ENCODE results near the gene FAM98C.

Gene FAM98C

DNA sequence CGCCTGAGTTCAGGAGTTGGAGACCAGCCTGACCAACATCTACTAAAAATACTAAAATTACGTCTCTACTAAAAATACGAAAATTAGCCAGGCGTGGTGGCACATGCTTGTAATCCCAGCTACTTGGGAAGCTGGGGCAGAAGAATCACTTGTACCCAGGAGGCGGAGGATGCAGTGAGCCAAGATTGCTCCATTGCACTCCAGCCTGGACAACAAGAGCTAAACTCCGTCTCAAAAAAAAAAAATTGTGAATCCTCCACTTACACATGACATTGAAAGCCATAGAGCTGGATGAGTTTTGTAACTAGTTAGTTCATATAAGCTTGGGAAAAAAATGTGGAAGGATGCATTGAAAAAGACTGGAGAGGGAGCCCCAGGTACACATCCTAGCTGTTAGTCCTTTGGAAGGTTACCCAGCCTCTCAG is 29.0 kb upstream of the FAM98C start:
- Mint-ChIP-seq H3K27me3 (peaks cover 2% of the 10 kb centered on the region), H3K9me3 (ENCODE audit: low read depth) (no peaks in the 10 kb centered on the region), H3K4me1 (ENCODE audit: low read depth) (peaks cover 22% of the 10 kb centered on the region), H3K36me3 (peaks cover 9% of the 10 kb centered on the region), H3K27ac (peak overlapping the region; percentile 98), H3K4me3 (peak overlapping the region; percentile 99)

- Mint-ChIP-seq H3K27ac (peak within 1 kb of the TSS; percentile 98), H3K36me3 (peaks cover 11% of the 10 kb centered on the region), H3K4me3 (peak within 1 kb of the TSS; percentile 99), H3K9me3 (ENCODE audit: low read depth) (no peaks in the 10 kb centered on the region), H3K4me1 (ENCODE audit: low read depth) (peaks cover 24% of the 10 kb centered on the region), H3K27me3 (peaks cover 1% of the 10 kb centered on the region)
Observed at GRCh38 chr19:38374332-38375097, 28.4 kb upstream of the FAM98C start, which contains the start of gene PSMD8. Gene PSMD8 (plus strand): TSS chr19:38374571. CDS start chr19:38374602, 31 bp downstream.

GRCh38 chr19:38375098-38375493 is 27.8 kb upstream of the FAM98C start:
- peak overlapping the region; percentile 98 for H3K27ac Mint-ChIP-seq
- peaks cover 13% of the 10 kb centered on the region for H3K36me3 Mint-ChIP-seq
- H3K9me3 Mint-ChIP-seq (ENCODE audit: low read depth) = no peaks in the 10 kb centered on the region
- H3K4me3 Mint-ChIP-seq = peak overlapping the region; percentile 99
- H3K27me3 Mint-ChIP-seq = no peaks in the 10 kb centered on the region
- H3K4me1 Mint-ChIP-seq (ENCODE audit: low read depth) = peaks cover 25% of the 10 kb centered on the region

DNA sequence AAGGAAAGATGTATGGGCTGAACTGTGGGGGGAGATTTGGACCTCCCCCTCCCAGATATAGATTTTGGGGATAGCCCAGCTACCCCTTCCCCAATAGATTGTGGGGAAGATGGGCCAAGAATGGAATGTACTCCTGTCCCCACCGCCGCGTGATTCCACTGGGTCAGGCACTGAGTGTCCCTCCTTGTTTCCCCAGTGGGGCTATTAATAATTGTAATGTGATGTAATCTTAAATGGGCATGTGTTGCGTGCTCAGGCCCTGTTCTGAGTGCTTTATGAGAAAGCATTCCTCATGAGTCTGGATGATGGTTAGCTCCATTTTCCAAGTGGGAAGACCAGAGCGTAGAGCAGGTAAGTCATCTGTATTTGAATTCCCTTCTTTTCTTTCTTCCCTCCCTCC is 27.1 kb upstream of the FAM98C start:
- Mint-ChIP-seq H3K36me3 (peaks cover 16% of the 10 kb centered on the region), H3K4me3 (peak overlapping the region; percentile 99), H3K4me1 (ENCODE audit: low read depth) (peaks cover 25% of the 10 kb centered on the region), H3K9me3 (ENCODE audit: low read depth) (no peaks in the 10 kb centered on the region), H3K27ac (no peak overlapping the region), H3K27me3 (no peaks in the 10 kb centered on the region)

GRCh38 chr19:38376576-38376975 is 26.3 kb upstream of the FAM98C start:
- H3K36me3 Mint-ChIP-seq = peaks cover 18% of the 10 kb centered on the region

DNA sequence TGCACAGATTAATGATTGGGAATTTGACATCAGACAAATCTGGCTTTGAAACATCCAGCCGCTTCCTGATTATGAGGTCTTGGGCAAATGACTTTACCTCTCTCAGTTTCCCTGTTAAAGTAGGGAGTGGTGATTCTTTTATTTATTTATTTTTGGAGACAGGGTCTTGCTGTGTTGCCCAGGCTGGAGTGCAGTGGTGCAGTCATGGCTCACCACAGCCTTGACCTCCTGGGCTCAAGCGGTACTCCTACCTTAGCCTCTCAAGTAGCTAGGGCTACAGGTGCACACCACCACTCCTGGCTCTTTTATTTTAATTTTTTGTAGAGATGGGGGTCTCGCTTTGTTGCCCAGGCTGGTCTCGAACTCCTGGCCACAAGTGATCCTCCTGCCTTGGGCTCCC is 25.8 kb upstream of the FAM98C start:
- Mint-ChIP-seq H3K27me3 (no peaks in the 10 kb centered on the region), H3K4me3 (peak overlapping the region; percentile 99), H3K27ac (peak overlapping the region; percentile 61), H3K36me3 (peaks cover 21% of the 10 kb centered on the region), H3K4me1 (ENCODE audit: low read depth) (peaks cover 25% of the 10 kb centered on the region), H3K9me3 (ENCODE audit: low read depth) (no peaks in the 10 kb centered on the region)

More at GRCh38 chr19:38376576-38376975, 26.3 kb upstream of the FAM98C start:
- Mint-ChIP-seq H3K4me1 (ENCODE audit: low read depth) (peaks cover 25% of the 10 kb centered on the region), H3K4me3 (peak overlapping the region; percentile 99), H3K9me3 (ENCODE audit: low read depth) (no peaks in the 10 kb centered on the region), H3K27ac (peak overlapping the region; percentile 61), H3K27me3 (no peaks in the 10 kb centered on the region)

DNA sequence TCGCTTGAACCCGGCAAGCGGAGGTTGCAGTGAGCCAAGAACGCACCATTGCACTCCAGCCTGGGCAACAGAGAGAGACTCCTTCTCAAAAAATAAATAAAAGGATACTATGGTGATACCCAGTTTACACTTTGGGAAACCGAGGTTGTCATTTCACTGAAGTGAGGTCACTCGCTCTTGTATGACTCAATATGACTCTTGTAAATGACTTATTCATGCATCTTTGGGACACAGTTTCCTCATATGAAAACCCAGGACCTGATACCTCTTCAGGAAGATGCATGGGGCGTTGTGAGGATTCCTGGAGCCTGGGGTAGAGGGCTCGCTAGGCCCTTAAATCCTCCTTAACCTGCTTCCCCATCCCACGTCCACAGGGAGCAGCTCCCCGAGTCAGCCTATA is 24.0 kb upstream of the FAM98C start:
- Mint-ChIP-seq H3K4me3 (no peak overlapping the region), H3K27me3 (no peaks in the 10 kb centered on the region), H3K36me3 (peaks cover 28% of the 10 kb centered on the region), H3K4me1 (ENCODE audit: low read depth) (peaks cover 25% of the 10 kb centered on the region), H3K27ac (no peak overlapping the region), H3K9me3 (ENCODE audit: low read depth) (no peaks in the 10 kb centered on the region)

- H3K4me3 Mint-ChIP-seq = no peak overlapping the region
- peaks cover 27% of the 10 kb centered on the region for H3K36me3 Mint-ChIP-seq
- H3K9me3 Mint-ChIP-seq (ENCODE audit: low read depth) = no peaks in the 10 kb centered on the region
- H3K27ac Mint-ChIP-seq = no peak overlapping the region
- peaks cover 12% of the 10 kb centered on the region for H3K4me1 Mint-ChIP-seq (ENCODE audit: low read depth)
- H3K27me3 Mint-ChIP-seq = no peaks in the 10 kb centered on the region
Observed at GRCh38 chr19:38381138-38381537, 21.8 kb upstream of the FAM98C start.

DNA sequence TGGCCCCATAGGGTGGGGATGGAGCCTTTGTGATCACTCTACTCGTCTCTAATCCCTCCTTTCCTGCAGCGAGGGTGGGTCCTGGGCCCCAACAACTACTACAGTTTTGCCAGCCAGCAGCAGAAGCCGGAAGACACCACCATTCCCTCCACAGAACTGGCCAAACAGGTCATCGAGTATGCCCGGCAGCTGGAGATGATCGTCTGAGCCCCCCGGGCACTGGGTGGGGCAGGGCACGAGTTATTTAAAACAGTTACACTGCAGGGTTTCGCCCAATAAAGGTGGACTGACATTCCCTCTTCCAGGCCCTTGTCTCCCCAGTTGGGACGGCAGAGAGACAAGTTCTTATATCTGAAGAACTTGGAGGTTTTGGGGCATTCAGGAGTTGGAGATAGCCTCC is 19.7 kb upstream of the FAM98C start:
- H3K36me3 Mint-ChIP-seq = peaks cover 25% of the 10 kb centered on the region
- no peaks in the 10 kb centered on the region for H3K9me3 Mint-ChIP-seq (ENCODE audit: low read depth)
- H3K27ac Mint-ChIP-seq = no peak overlapping the region
- peaks cover 3% of the 10 kb centered on the region for H3K27me3 Mint-ChIP-seq
- H3K4me3 Mint-ChIP-seq = no peak overlapping the region
- H3K4me1 Mint-ChIP-seq (ENCODE audit: low read depth) = peaks cover 14% of the 10 kb centered on the region

- peaks cover 15% of the 10 kb centered on the region for H3K4me1 Mint-ChIP-seq (ENCODE audit: low read depth)
- H3K27ac Mint-ChIP-seq = no peak overlapping the region
- no peak overlapping the region for H3K4me3 Mint-ChIP-seq
- peaks cover 3% of the 10 kb centered on the region for H3K27me3 Mint-ChIP-seq
- no peaks in the 10 kb centered on the region for H3K9me3 Mint-ChIP-seq (ENCODE audit: low read depth)
- peaks cover 25% of the 10 kb centered on the region for H3K36me3 Mint-ChIP-seq
Observed at GRCh38 chr19:38383743-38384142, 19.1 kb upstream of the FAM98C start.

DNA sequence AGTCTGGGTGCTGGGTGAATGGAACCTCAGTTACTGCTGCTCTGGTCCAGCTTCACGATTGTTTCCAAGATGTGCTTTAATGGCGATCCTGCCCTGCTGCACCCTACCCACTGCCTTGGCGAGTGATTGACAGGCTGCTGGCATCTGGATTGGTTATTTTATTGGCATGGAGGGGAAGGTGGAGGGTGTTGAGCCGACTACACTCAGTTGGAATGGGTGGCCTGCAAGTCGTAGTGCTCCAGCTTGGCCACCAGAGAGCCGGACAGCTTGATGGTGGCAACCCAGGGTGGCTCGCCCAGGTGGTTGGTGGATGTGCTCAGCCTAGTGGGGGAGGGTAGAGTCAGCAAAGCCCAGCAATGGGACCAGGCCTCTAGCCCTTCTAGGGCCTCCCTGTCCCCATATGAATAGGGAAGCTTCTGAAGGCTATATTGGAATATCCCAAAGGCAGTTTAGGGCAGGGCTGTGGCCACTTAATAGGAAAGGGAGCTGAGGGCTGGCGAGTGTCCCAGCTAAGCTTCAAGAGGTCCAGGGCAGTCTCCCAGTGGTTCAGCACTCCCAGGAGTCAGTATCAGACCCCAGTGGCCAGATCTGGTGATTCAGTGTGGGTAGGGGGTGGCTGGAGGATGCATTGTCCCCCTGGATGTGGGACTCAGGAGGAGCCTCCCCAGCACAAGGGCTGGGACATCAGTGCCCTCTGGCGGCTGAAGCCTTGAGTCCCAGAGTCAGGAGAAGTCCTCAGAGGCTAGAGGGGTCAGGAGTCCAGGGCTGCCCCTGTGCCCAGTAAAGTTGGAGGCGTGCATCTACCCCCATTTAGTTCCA is 18.5 kb upstream of the FAM98C start:
- Mint-ChIP-seq H3K27ac (no peak overlapping the region), H3K36me3 (peaks cover 24% of the 10 kb centered on the region), H3K27me3 (peaks cover 3% of the 10 kb centered on the region), H3K9me3 (ENCODE audit: low read depth) (no peaks in the 10 kb centered on the region), H3K4me3 (no peak overlapping the region), H3K4me1 (ENCODE audit: low read depth) (peaks cover 17% of the 10 kb centered on the region)

DNA sequence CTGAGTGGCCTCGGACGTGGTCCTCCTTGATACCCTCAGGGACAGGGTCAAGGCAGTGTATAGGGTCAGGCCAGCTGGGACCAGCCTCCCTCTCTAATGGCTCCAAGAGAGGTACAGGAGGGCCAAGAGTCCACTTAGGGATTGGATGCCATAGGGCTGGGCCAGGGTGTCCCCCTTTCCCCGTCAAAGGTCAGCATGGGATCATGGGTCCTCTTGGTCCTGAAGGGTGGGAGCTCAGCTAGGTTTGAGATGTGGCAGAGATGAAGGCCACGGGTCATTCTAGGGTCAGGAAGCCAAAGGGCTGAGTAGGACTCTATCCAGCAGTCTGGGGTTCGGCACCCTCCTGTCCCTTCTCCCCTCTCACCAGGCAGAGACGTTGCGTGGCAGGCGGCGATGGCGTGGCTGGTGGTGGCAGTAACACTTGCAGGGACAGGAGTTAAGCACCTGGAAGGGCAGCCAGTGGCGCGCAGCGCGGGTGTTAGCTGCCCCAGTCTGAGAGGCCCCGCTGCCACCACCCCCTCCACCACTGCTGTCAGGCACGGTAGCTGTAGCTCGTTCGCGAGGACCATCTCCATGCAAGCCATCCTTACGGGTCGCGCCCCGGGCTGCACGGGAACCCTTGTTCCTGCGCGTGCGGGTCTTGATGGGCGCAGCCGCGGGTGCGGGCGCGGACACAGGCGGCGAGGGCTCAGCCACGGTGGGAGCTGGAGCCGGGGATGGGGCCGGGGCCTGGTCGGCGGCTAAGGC is 17.7 kb upstream of the FAM98C start:
- no peak overlapping the region for H3K27ac Mint-ChIP-seq

DNA sequence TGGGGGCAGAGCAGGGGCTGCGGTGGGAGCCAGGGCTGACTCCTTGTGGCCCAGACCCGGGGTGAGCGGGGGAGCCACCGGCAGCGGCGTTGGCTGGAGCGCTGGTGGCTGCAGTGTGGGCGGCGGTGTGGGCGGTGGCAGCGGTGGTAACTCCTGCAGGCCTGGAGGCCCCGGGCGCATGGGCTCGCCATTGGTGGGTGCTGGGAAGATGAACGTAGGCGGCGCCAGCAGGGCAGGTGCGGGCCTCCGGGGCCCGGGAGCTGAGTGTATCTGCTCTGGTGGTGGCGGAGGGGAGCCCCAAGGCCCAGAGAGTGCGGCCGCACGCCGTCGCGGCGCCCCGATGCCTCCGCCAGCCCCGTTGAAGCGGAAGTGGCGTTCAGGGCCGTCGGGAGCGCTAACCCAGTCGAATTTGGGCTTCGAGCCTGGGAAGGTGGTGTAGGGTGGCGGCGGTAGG is 17.1 kb upstream of the FAM98C start:
- Mint-ChIP-seq H3K27me3 (peaks cover 3% of the 10 kb centered on the region), H3K4me1 (ENCODE audit: low read depth) (peaks cover 18% of the 10 kb centered on the region), H3K27ac (no peak overlapping the region), H3K4me3 (no peak overlapping the region), H3K36me3 (peaks cover 18% of the 10 kb centered on the region), H3K9me3 (ENCODE audit: low read depth) (no peaks in the 10 kb centered on the region)

More for the DNA sequence above, 17.7 kb upstream of the FAM98C start:
- H3K27me3 Mint-ChIP-seq = peaks cover 3% of the 10 kb centered on the region
- peaks cover 20% of the 10 kb centered on the region for H3K36me3 Mint-ChIP-seq
- peaks cover 18% of the 10 kb centered on the region for H3K4me1 Mint-ChIP-seq (ENCODE audit: low read depth)
- no peaks in the 10 kb centered on the region for H3K9me3 Mint-ChIP-seq (ENCODE audit: low read depth)
- H3K4me3 Mint-ChIP-seq = no peak overlapping the region

GRCh38 chr19:38386300-38386970 is 16.5 kb upstream of the FAM98C start:
- peaks cover 3% of the 10 kb centered on the region for H3K27me3 Mint-ChIP-seq
- H3K4me1 Mint-ChIP-seq (ENCODE audit: low read depth) = peaks cover 18% of the 10 kb centered on the region
- no peak overlapping the region for H3K27ac Mint-ChIP-seq
- peaks cover 16% of the 10 kb centered on the region for H3K36me3 Mint-ChIP-seq
- H3K9me3 Mint-ChIP-seq (ENCODE audit: low read depth) = no peaks in the 10 kb centered on the region
- H3K4me3 Mint-ChIP-seq = no peak overlapping the region

All from activated naive CD8-positive, alpha-beta T cell (primary cell).